ENCODE data around the gene TENT5C. TPM values are rescaled to one million over a fixed set of nuclear protein-coding genes. Genes with fewer than 3 reads are reported as not detected.

TENT5C gene
- total RNA-seq, 1 donor from 2014 or later = 0.53 TPM

- Histone ChIP-seq H3K27me3 (ENCODE audit: control insufficient read depth, insufficient read depth, low read length) (peaks cover 3% of the 10 kb centered on the region), H3K4me3 (ENCODE audit: low read depth, low read length) (no peak overlapping the region), H3K36me3 (ENCODE audit: control insufficient read depth, insufficient read depth, low read length) (no peaks in the 10 kb centered on the region)
- no peak for DNase-seq (ENCODE audit: low read depth)
- FAIRE-seq = no peak
- TF ChIP-seq CTCF (IDR thresholded peaks at IDR 0.05; ENCODE audit: insufficient read depth, low read length, severe bottlenecking) = no peak
Measured at GRCh38 chr1:117602862-117603261, 3.0 kb upstream of the TENT5C start.

DNA sequence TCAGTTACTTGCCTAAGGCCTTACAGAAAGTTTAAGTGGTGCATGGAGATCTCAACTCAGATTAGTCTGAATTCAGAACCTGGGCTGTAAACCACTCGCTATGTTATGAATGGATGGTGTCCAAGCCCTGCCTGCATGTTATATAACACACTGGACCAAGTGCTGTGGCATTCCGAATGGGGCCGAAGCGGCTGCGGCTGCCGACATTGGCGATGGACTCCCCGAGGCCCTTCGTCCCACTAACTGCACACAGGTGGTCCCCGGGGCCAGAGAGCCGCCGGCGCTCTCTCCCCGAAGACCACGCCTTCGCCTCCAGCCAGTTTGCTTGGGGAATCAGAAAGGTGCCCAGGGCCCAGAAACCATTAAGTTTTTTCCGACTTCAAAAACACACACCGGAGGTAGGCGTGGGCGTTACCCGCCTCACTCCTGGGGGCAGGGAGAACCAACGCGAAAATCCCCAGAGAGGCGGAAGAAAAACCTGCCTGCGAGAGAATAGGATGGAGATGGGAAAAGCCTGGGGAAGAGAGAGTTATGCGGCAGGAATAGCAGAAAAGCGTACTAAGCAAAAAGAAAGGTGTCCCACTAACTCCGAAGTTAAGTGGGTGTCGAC is 579 bp upstream of the TENT5C start:
- FAIRE-seq (no peak), DNase-seq (ENCODE audit: low read depth) (no peak)
- Histone ChIP-seq H3K27me3 (ENCODE audit: control insufficient read depth, insufficient read depth, low read length) (no peaks in the 10 kb centered on the region), H3K4me3 (ENCODE audit: low read depth, low read length) (peak overlapping the region; percentile 66), H3K36me3 (ENCODE audit: control insufficient read depth, insufficient read depth, low read length) (no peaks in the 10 kb centered on the region)
- no peak for TF ChIP-seq CTCF (IDR thresholded peaks at IDR 0.05; ENCODE audit: insufficient read depth, low read length, severe bottlenecking)

GRCh38 chr1:117606649-117607430 is 992 bp downstream of the TENT5C start:
- no peaks in the 10 kb centered on the region for H3K27me3 ChIP-seq (ENCODE audit: control insufficient read depth, insufficient read depth, low read length)
- H3K4me3 ChIP-seq (ENCODE audit: low read depth, low read length) = peak overlapping the region; percentile 66
- FAIRE-seq (no peak), DNase-seq (ENCODE audit: low read depth) (peak; percentile 50)
- H3K36me3 ChIP-seq (ENCODE audit: control insufficient read depth, insufficient read depth, low read length) = no peaks in the 10 kb centered on the region
- TF ChIP-seq CTCF (IDR thresholded peaks at IDR 0.05; ENCODE audit: insufficient read depth, low read length, severe bottlenecking) = no peak

DNA sequence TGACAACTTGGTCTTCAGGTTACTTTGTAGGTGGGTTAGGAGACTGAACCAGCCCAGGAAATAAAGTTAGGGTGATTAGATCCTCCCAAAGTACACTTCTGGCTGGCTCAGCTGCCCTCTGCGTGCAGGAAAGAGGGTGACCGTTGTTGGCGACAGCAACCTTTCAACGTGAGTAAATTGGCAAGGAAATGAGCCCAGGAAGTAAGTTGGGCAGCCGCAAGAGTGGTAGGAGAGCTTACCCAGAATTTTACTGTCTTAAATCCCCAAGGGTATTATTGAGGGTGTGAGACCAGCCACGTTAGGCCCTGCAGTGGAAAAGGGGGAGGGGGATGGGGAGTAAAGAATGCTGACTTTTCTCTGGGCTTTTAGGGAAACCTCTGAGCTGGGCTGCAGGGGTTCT is 1.6 kb downstream of the TENT5C start:
- Histone ChIP-seq H3K4me3 (ENCODE audit: low read depth, low read length) (no peak overlapping the region), H3K36me3 (ENCODE audit: control insufficient read depth, insufficient read depth, low read length) (no peaks in the 10 kb centered on the region), H3K27me3 (ENCODE audit: control insufficient read depth, insufficient read depth, low read length) (no peaks in the 10 kb centered on the region)
- DNase-seq (ENCODE audit: low read depth) = peak; percentile 18
- TF ChIP-seq CTCF (IDR thresholded peaks at IDR 0.05; ENCODE audit: insufficient read depth, low read length, severe bottlenecking) = no peak
- no peak for FAIRE-seq

DNA sequence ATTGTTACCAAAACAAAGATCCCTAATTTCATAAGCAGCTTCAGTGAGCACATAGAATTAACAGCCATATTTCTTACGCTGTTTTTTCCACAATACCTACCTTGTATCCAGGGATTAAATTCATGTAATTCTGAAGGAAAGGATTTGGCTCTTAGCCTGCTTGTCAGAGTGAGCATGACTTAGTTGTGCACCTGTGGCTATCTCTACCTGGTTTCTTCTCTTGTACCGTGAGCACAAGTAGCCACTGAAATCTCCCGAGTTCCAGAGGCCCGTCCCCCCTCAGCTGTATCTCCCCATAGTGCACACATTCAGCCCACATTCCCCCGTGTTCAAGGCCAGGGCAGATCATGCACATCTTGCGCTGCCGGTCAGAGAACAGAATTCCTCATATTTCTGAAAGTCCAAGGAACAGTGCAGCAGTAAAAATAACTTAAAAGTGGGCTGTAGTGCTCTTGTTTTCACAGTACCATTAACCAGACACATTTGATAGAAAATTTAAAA is 2.3 kb downstream of the TENT5C start:
- Histone ChIP-seq H3K36me3 (ENCODE audit: control insufficient read depth, insufficient read depth, low read length) (no peaks in the 10 kb centered on the region), H3K27me3 (ENCODE audit: control insufficient read depth, insufficient read depth, low read length) (no peaks in the 10 kb centered on the region), H3K4me3 (ENCODE audit: low read depth, low read length) (no peak overlapping the region)
- FAIRE-seq (no peak), DNase-seq (ENCODE audit: low read depth) (no peak)
- TF ChIP-seq CTCF (IDR thresholded peaks at IDR 0.05; ENCODE audit: insufficient read depth, low read length, severe bottlenecking) = no peak
